ENCODE data around the gene DESI2. TPM values are rescaled to one million over a fixed set of nuclear protein-coding genes. Genes with fewer than 3 reads are reported as not detected.

DESI2 gene
- total RNA-seq, 1 experiment from 2014 or later, result 44.6 TPM

GRCh38 chr1:244674446-244674845 is 21.5 kb downstream of the DESI2 start:
- POLR2A ChIA-PET, result no interaction called here
- CTCF ChIA-PET, result no interaction called here
- DNase-seq (ENCODE audit: low read depth, low spot score), result no peak
- Histone ChIP-seq H4K20me1 (ENCODE audit: insufficient read depth) (peaks cover 8% of the 10 kb centered on the region; the same call in 1 of the 2 replicates), H3K9me2 (ENCODE audit: insufficient read depth) (no peaks in the 10 kb centered on the region), H3K4me1 (ENCODE audit: control insufficient read depth in 1 of 2, insufficient read depth in 2 of 2, low read length in 2 of 2) (no peaks in the 10 kb centered on the region), H3K9ac (ENCODE audit: low read length) (no peak overlapping the region), H3K4me3 (replicated peaks in 1 of 2; ENCODE audit: low read depth in 1 of 2, low read length in 2 of 2) (no peak overlapping the region), H3K79me2 (ENCODE audit: insufficient read depth, low read length) (peaks cover 59% of the 10 kb centered on the region), H3K36me3 (ENCODE audit: control insufficient read depth in 1 of 2, insufficient read depth in 2 of 2, low read length in 2 of 2) (no peaks in the 10 kb centered on the region), H3K27ac (ENCODE audit: low read depth, low read length) (no peak overlapping the region), H3K9me3 (ENCODE audit: control insufficient read depth in 1 of 2, insufficient read depth in 1 of 2, low read depth in 1 of 2, low read length in 2 of 2) (no peaks in the 10 kb centered on the region), H3K27me3 (ENCODE audit: insufficient read depth, low read length) (no peaks in the 10 kb centered on the region), H2AFZ (ENCODE audit: low read depth, low read length, poor library complexity, severe bottlenecking) (no peak overlapping the region), H3K4me2 (ENCODE audit: low read length) (no peak overlapping the region)
- no peak for ATAC-seq
- TF ChIP-seq CBX3 (IDR thresholded peaks at IDR 0.05; ENCODE audit: low read depth) (no peak), TCF7L2 (IDR thresholded peaks at IDR 0.05; ENCODE audit: borderline replicate concordance, extremely low read depth, insufficient read depth, insufficient read length) (no peak), YY1 (IDR thresholded peaks at IDR 0.05; ENCODE audit: extremely low read depth, insufficient replicate concordance, low read depth, low read length) (no peak), ZNF274 (IDR thresholded peaks at IDR 0.05; ENCODE audit: low read depth, low read length) (no peak), SP1 (IDR thresholded peaks at IDR 0.05; ENCODE audit: low read depth) (no peak), CEBPB (IDR thresholded peaks at IDR 0.05; ENCODE audit: low read depth) (no peak), RAD21 (IDR thresholded peaks at IDR 0.05; ENCODE audit: low read depth) (no peak), POLR2AphosphoS5 (IDR thresholded peaks at IDR 0.05; ENCODE audit: low read depth, low read length) (no peak), EZH2 (IDR thresholded peaks at IDR 0.05) (no peak), ELF1 (IDR thresholded peaks at IDR 0.05; ENCODE audit: borderline replicate concordance, low read depth) (no peak)
- TF ChIP-seq, protein P1, sequence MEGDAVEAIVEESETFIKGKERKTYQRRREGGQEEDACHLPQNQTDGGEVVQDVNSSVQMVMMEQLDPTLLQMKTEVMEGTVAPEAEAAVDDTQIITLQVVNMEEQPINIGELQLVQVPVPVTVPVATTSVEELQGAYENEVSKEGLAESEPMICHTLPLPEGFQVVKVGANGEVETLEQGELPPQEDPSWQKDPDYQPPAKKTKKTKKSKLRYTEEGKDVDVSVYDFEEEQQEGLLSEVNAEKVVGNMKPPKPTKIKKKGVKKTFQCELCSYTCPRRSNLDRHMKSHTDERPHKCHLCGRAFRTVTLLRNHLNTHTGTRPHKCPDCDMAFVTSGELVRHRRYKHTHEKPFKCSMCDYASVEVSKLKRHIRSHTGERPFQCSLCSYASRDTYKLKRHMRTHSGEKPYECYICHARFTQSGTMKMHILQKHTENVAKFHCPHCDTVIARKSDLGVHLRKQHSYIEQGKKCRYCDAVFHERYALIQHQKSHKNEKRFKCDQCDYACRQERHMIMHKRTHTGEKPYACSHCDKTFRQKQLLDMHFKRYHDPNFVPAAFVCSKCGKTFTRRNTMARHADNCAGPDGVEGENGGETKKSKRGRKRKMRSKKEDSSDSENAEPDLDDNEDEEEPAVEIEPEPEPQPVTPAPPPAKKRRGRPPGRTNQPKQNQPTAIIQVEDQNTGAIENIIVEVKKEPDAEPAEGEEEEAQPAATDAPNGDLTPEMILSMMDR (IDR thresholded peaks at IDR 0.05 in 2 of 3, conservative IDR thresholded peaks at IDR 0.05 in 1 of 3; ENCODE audit: borderline replicate concordance in 1 of 3, insufficient read depth in 1 of 3, low read depth in 2 of 3, low read length in 2 of 3), result no peak
- RAD21 ChIA-PET (ENCODE audit: low non-redundant PET in 1 of 2, low total read pairs in 2 of 2, uncharacterized antibody in 2 of 2, unreplicated experiment in 2 of 2), result no interaction called here
- intact Hi-C loops (cut with micrococcal nuclease), result no loop called here
- no TSS peak for BruUV-seq (replicated peaks)

All from HCT116 (cell line).